OCI-LY7 (cell line): ENCODE results near the gene ZNF33A. TPM values are rescaled to one million over a fixed set of nuclear protein-coding genes. Genes with fewer than 3 reads are reported as not detected.

Experiments
- BruUV-seq: library from RNA; stranded (reverse); fragments of 400-500 nt; replicated peaks from 2 replicates; lab custom pipeline; 2021; lab: Mats Ljungman, UMichigan
- CTCF ChIA-PET: fragments of 300-600 bp; sonication (Branson Sonifier 250); formaldehyde crosslinking; loops from one replicate; lab custom pipeline; 2022; ENCODE audit warnings: antibody characterized with exemption; ENCODE audit not compliant: unreplicated experiment; lab: Charles Lee
- POLR2A ChIA-PET: fragments of 300-600 bp; sonication (Branson Sonifier 250); formaldehyde crosslinking; loops from one replicate; lab custom pipeline; 2022; ENCODE audit warnings: antibody characterized with exemption; lab: Charles Lee
- DNase-seq: peaks from one replicate; pipeline ENCODE4 v3.0.0-alpha.2; 2015; ENCODE audit warnings: low spot score
- H2AFZ ChIP-seq: fragments of 200-600 bp; sonication (generic), shearing (Covaris generic); 2 replicates; pipeline ENCODE4 v1.6.1; 2014; ENCODE audit warnings: mild to moderate bottlenecking, antibody characterized with exemption, low read length, moderate library complexity
- H3K27ac ChIP-seq: fragments of 200-600 bp; sonication (generic); 2 replicates; pipeline ENCODE4 v1.5.1; 2014; ENCODE audit warnings: mixed run types, low read depth, mild to moderate bottlenecking, moderate library complexity, low read length, inconsistent platforms; ENCODE audit not compliant: poor library complexity, severe bottlenecking
- H3K36me3 ChIP-seq: fragments of 200-600 bp; sonication (generic); 2 replicates; pipeline ENCODE4 v1.6.1; 2014; ENCODE audit warnings: mild to moderate bottlenecking, antibody characterized with exemption, low read length, moderate library complexity, mixed read lengths; ENCODE audit not compliant: insufficient read depth
- H3K4me1 ChIP-seq: fragments of 200-600 bp; sonication (generic); 2 replicates; pipeline ENCODE4 v1.5.1; 2014; ENCODE audit warnings: mild to moderate bottlenecking, low read length; ENCODE audit not compliant: insufficient read depth, poor library complexity, severe bottlenecking
- H3K4me2 ChIP-seq: fragments of 200-600 bp; sonication (generic); 2 replicates; pipeline ENCODE4 v1.6.1; 2014; ENCODE audit warnings: mild to moderate bottlenecking, low read length
- H3K4me3 ChIP-seq: fragments of 200-600 bp; sonication (generic); 2 replicates; pipeline ENCODE4 v1.5.1; 2014; ENCODE audit warnings: mild to moderate bottlenecking, low read depth, low read length; ENCODE audit not compliant: poor library complexity, severe bottlenecking
- H3K79me2 ChIP-seq: fragments of 200-600 bp; sonication (generic); 2 replicates; pipeline ENCODE4 v1.6.1; 2016; ENCODE audit warnings: low read depth, mild to moderate bottlenecking, low read length, moderate library complexity, mixed read lengths; ENCODE audit not compliant: insufficient read depth
- H3K9me2 ChIP-seq: fragments of 200-600 bp; sonication (generic); 2 replicates; pipeline ENCODE4 v1.6.1; 2016; ENCODE audit warnings: mild to moderate bottlenecking, low read length, mixed read lengths; ENCODE audit not compliant: insufficient read depth
- H3K9me3 ChIP-seq: fragments of 200-600 bp; sonication (generic); 2 replicates; pipeline ENCODE4 v1.6.1; 2014; ENCODE audit warnings: mild to moderate bottlenecking, mixed run types, low read length, mixed read lengths
- H4K20me1 ChIP-seq: fragments of 200-600 bp; sonication (generic); 2 replicates; pipeline ENCODE4 v1.6.1; 2014; ENCODE audit warnings: mild to moderate bottlenecking, antibody characterized with exemption, low read length, moderate library complexity, mixed read lengths; ENCODE audit not compliant: insufficient read depth
- CTCF ChIP-seq: fragments of 200-600 bp; sonication (generic); conservative IDR thresholded peaks from 2 replicates; pipeline ENCODE4 v1.5.1; 2014; ENCODE audit warnings: mild to moderate bottlenecking, antibody characterized with exemption, low read length, moderate library complexity, mixed read lengths
- EZH2phosphoT487 ChIP-seq: fragments of 200-600 bp; sonication (generic); IDR thresholded peaks from 2 replicates; pipeline ENCODE4 v1.6.1; 2018; ENCODE audit warnings: low read depth, borderline replicate concordance, mild to moderate bottlenecking, mixed run types, antibody characterized with exemption, low read length, moderate library complexity, mixed read lengths
- intact Hi-C: fragments of 100-400 bp; cut with micrococcal nuclease; formaldehyde crosslinking; loops from one replicate; pipeline ENCODE4 v1.10.0; 2022; ENCODE audit not compliant: unreplicated experiment
- total RNA-seq, 2 experiments: library from RNA; depleted of rRNA in 1 of 2; stranded (reverse); fragments of >200 nt in 1 of 2; shearing (Covaris generic) in 1 of 2; gene quantifications; 2 replicates each; pipeline ENCODE4 v1.2.3, GENCODE V29; 2014 to 2022

ZNF33A gene
- total RNA-seq, 2 experiments from 2014 or later, result 31.2 to 40.2 TPM

- Histone ChIP-seq H3K9me3 (0 out of 2 replicates have a peak, but pooled peaks cover 5% of the 10 kb centered on the region), H3K4me2 (peak overlapping the region; percentile 71), H3K36me3 (peaks cover 87% of the 10 kb centered on the region), H4K20me1 (no peaks in the 10 kb centered on the region), H3K79me2 (peaks cover 45% of the 10 kb centered on the region), H3K4me3 (peak overlapping the region; percentile 55), H3K4me1 (peaks cover 23% of the 10 kb centered on the region), H3K27ac (peak overlapping the region; percentile 71), H2AFZ (no peak overlapping the region), H3K9me2 (no peaks in the 10 kb centered on the region)
- ChIA-PET CTCF (no interaction called here), POLR2A (interaction anchor here (0.6 to 1.1 kb wide), 3 partner anchors 18 to 67 kb away, joined by 3 to 4 read pairs (median 4); no protein-coding TSS in a partner anchor)
- DNase-seq, result peak; percentile 48
- intact Hi-C loops, result no loop called here
- TF ChIP-seq EZH2phosphoT487, result no peak
- TF ChIP-seq CTCF, result no peak
- BruUV-seq, result no TSS peak
Measured at GRCh38 chr10:38038107-38038931, 27.8 kb downstream of the ZNF33A start.

GRCh38 chr10:38038932-38039245 is 28.4 kb downstream of the ZNF33A start:
- H3K4me3 ChIP-seq, result peak overlapping the region; percentile 55
- intact Hi-C loops, result no loop called here
- ChIA-PET CTCF (no interaction called here), POLR2A (interaction anchor here (0.6 to 1.1 kb wide), 2 partner anchors 18 to 24 kb away, joined by 4 read pairs; no protein-coding TSS in a partner anchor)
- 0 out of 2 replicates have a peak, but pooled peaks cover 5% of the 10 kb centered on the region for H3K9me3 ChIP-seq
- H3K79me2 ChIP-seq, result peaks cover 45% of the 10 kb centered on the region
- H3K27ac ChIP-seq, result peak overlapping the region; percentile 71
- no peaks in the 10 kb centered on the region for H3K9me2 ChIP-seq
- no peak overlapping the region for H2AFZ ChIP-seq
- no peaks in the 10 kb centered on the region for H4K20me1 ChIP-seq
- peak overlapping the region; percentile 71 for H3K4me2 ChIP-seq
- TF ChIP-seq EZH2phosphoT487 (no peak), CTCF (no peak)
- H3K4me1 ChIP-seq, result peaks cover 23% of the 10 kb centered on the region
- H3K36me3 ChIP-seq, result peaks cover 87% of the 10 kb centered on the region
- no TSS peak for BruUV-seq
- DNase-seq, result no peak

GRCh38 chr10:38043516-38043915 is 33.0 kb downstream of the ZNF33A start:
- intact Hi-C loops, result no loop called here
- Histone ChIP-seq H4K20me1 (no peaks in the 10 kb centered on the region), H3K4me3 (no peak overlapping the region), H3K9me3 (0 out of 2 replicates have a peak, but pooled peaks cover 5% of the 10 kb centered on the region), H3K9me2 (no peaks in the 10 kb centered on the region), H3K36me3 (peaks cover 88% of the 10 kb centered on the region), H2AFZ (no peak overlapping the region), H3K4me2 (no peak overlapping the region), H3K79me2 (peaks cover 36% of the 10 kb centered on the region), H3K4me1 (peaks cover 12% of the 10 kb centered on the region), H3K27ac (no peak overlapping the region)
- CTCF ChIA-PET, result no interaction called here
- DNase-seq, result no peak
- BruUV-seq, result no TSS peak
- TF ChIP-seq EZH2phosphoT487 (no peak), CTCF (no peak)
- POLR2A ChIA-PET, result no interaction called here
